Stimulated activated CD4-positive, alpha-beta T cell treated with anti-CD3 and anti-CD28 coated beads, TNF-alpha, amount 100 ng/mL, for 24 hours (primary cell): Measurements from ENCODE around the gene GNB5.
"Not testable (repeated sequence)": the region's sequence is repeated elsewhere in the genome, so short reads cannot be mapped to it uniquely, and the experiment has no call there.

Experiments
- DNase-seq, 3 experiments: peaks; one replicate each; pipeline ENCODE4 v3.0.0-alpha.2; 2020; ENCODE audit warnings: low read depth in 3 of 3

Gene GNB5

GRCh38 chr15:52191207-52191606 is at the start of gene GNB5:
TSS of gene GNB5 (minus strand) at chr15:52191392. CDS start at chr15:52184676, 6,716 bp downstream.
- DNase-seq, result no peak

DNA sequence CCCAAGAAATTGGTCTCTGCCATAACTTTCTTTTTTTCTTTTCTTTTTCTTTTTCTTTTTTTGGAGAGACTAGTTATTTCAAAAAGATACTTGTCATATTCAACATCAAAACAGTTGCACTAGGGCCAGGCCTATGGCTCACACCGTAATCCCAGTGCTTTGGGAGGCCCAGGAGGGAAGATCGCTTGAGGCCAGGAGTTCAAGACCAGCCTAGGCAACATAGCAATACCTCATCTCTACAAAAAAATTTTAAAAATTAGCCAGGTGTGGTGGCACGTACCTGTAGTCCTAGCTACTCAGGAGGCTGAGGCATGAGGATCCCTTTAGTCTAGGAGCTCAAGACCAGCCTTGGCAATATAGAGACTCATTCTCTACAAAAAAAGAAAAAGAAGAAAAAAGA is 49.0 kb upstream of the GNB5 start:
- DNase-seq, result no peak

GRCh38 chr15:52238989-52239525 is 47.9 kb upstream of the GNB5 start:
- DNase-seq, result not testable (repeated sequence)

GRCh38 chr15:52238149-52238548 is 47.0 kb upstream of the GNB5 start:
- DNase-seq, result no peak

DNA sequence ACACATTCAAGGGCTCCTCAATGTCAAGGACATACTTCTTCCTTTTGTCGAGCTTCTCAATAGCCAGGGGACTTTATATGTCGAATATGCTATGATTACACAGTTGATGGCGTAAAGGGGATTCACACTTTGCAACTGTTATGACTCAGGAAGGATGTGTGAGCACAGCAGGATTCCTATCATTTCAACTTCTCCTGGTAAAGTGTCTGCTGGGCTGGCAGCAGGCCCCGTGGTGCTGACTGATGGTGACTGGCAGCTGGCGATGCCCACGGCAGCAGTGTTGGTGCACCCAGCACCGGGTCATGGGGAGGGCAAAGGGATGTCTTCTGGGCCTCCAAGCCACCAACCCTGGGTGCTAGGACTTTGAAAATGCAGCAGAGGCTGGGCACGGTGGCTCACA is 44.8 kb upstream of the GNB5 start:
- DNase-seq, result no peak

DNA sequence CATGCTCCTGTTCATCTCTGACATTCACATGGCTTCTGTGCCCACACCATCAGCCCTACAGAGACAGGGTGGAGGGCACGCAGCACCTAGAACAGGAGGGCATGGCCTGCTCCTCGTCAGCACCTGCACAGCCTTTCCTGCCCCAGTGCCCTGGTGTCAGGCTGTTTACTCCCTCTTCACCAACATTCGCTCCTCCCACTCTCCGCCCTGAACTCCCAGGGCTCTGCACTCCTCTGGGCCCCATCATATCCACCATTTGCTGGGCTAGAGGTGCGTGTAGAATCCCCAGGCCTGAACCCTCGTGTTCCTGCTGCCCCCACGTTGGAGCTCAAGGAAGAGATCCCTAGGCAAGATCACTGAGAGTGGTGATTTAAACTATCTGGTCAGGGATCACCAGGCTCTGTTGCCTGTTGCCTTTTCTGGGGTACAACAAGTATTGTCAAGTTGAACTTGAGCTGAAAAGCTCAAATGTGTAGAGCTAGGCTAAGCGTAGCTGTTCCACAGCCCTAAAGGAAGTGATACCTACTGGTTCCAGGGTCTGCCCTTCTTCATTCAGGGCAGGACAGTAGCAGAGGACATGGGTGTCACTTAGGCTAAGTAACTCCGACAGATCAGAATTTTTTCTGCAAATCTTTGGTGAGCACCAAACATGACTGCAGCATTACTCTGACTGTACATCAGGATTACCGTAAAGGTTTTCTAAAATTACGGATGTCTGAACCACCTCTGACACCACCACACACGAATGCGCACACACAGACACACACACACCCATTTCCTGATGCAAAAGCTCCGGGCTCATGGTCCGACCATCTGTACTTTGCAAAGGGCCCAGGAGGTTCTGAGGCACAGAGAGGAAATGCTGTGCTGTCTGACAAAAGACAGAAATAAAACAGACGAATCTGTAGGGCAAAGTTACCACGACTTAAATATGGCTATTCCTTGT is 43.7 kb upstream of the GNB5 start:
- DNase-seq, result peak in 1 of 3 experiments; percentile 28

DNA sequence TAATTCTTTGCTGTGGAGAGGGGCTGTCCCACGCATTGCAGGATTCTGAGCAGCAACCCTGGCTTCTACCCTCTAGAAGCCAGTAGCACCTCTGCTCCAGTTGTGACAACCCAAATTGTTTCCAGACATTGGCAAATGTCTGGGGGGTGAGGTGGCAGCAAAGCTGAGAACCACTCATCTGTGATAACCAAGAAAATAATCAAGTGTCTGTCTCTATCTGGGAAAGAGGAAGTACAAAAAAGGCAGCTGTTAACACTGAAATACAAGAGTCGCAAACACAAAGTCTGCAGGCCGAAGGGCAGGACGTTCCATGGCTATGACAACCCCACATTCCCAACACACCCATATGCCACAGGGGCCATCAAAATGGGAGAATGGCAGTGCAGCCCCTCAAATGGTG is 42.2 kb upstream of the GNB5 start:
- DNase-seq, result no peak

DNA sequence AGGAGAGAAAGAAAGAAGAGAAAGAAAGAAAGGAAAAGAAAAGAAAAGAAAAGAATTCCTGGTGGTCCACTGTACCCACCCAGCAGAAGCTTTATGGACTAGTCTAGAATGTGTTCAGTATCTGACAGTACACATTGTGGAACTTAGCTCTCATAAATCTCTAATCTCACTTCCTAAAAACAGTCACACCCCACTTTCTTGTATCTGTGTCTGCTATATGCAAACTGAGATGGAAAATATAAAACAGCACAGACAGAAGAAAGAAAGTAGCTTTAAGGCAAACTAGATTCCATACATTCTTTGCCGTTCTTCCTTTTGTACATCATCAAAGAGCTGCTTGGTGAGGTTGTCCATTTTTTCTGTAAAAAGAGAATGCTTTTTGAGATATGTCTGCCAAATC is 41.1 kb upstream of the GNB5 start:
- no peak for DNase-seq

GRCh38 chr15:52230073-52230472 is 38.9 kb upstream of the GNB5 start:
- DNase-seq, result no peak

DNA sequence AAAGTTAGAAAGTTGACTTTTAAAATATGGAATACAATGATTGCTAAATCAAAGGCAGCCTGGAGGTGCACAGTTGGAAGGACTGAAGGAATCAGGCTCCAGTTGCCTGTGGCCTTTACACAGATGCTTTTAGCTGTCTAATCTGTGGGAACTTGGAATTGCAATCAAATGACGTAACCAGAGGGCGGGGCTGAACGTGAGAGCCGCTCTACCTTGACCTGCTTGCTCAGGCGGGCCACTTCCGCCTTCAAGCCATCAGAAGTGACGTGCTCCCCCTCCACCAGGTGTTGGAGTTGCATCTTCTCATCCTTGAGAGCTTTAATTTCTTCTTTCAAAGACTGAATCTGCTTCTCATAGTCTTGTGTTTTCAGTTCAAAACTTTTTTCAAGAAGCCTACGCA is 37.7 kb upstream of the GNB5 start:
- DNase-seq, result no peak

- DNase-seq, result peak; percentile 31 to 51 (median 50)
Measured at GRCh38 chr15:52227456-52227855, 36.3 kb upstream of the GNB5 start.

DNA sequence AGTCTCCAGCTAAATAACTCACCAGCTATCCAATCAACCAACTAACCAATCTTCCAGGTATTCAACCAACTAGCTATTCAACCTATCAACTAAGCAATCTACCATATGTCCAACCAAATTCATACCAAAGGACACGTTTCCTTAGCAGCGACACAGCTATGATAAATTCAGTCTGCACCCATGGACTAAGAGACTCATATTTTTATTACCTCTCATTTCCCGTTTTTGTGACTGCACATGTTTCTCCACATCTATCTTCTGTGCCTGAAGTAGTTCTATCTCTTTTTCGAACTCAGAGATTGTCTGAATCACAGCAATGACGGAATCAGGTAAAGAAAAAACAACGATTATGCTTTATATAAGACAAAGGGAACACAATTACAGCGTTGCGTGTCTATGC is 34.0 kb upstream of the GNB5 start:
- no peak for DNase-seq

DNA sequence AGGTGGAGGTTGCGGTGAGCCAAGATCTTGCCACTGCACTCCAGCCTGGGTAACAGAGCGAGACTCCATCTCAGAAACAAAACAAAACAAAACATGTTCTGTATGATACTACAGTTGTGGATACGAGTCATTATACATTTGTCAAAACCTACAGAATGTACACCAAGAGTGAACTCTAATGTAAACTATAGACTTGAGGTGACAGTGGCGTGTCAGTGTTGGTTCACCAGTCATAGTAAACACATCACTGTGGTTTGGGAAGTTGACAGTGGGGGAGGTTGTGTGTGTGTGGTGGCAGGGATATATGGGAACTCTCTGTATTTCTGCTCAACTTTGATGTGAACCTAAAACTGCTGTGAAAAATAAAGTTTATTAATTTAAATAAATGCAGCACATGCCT is 33.0 kb upstream of the GNB5 start:
- no peak for DNase-seq

- no peak for DNase-seq
Measured at GRCh38 chr15:52221730-52222129, 30.5 kb upstream of the GNB5 start.

- DNase-seq, result no peak
Measured at GRCh38 chr15:52220937-52221660, 29.9 kb upstream of the GNB5 start.

- no peak for DNase-seq
Measured at GRCh38 chr15:52220251-52220650, 29.1 kb upstream of the GNB5 start.

DNA sequence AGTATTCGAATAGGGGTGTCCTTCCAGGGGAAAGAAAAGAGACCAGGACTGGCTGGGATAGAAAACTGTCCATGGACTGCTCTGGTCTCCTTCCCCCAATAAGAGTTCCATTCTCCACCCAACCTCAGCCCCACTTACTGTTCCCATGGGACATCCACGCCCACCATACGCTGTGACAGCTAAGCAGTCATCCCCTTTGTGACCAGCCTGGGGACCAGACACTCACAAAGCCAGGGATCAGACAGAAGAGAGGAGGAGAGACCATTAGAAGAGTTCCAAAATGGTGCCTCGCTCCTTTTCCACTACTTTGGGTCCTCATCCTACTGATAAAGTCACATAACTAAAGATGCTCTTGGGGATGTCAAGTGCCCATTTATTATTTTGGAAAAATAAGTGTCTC is 27.6 kb upstream of the GNB5 start:
- no peak for DNase-seq

- DNase-seq, result no peak
Measured at GRCh38 chr15:52218371-52218770, 27.2 kb upstream of the GNB5 start.

DNA sequence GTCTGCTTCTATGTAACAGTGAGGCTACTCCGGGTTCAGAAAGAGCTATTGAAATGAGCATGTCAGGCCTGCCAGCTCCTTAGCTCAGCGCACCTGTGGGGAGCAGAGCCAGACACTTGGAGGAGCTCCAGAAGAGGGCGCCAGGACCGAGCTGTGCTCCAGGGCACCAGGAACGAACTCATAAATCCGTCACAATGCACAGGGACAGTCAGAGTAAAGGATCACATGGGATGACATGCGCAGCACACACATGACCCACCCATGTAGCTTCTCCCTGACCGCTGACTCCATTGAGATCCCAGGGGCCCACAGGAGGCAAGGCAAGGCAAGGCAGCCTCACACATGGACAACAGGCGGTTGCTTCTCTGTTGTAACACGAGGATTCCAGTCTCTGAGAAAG is 26.0 kb upstream of the GNB5 start:
- DNase-seq, result peak in 1 of 3 experiments; percentile 21

GRCh38 chr15:52214553-52214952 is 23.4 kb upstream of the GNB5 start:
- DNase-seq, result no peak

GRCh38 chr15:52213206-52213605 is 22.0 kb upstream of the GNB5 start:
- no peak for DNase-seq

GRCh38 chr15:52208306-52208946 is 17.2 kb upstream of the GNB5 start:
- peak; percentile 44 to 74 (median 45) for DNase-seq
